Activated naive CD8-positive, alpha-beta T cell treated with anti-CD3 and anti-CD28 coated beads, Interleukin-2, amount 10 ng/mL, durations not matched to agents 7 days and 5 days (primary cell): ENCODE data around the gene CERK. TPM values are rescaled to one million over a fixed set of nuclear protein-coding genes. Genes with fewer than 3 reads are reported as not detected.

Experiments used
- ATAC-seq: fragments of 150-1000 bp; cut with Tn5 transposase; one replicate; pipeline ENCODE4 v1.10.0; 2021; ENCODE audit warnings: low read depth, moderate library complexity
- POLR2A ChIA-PET: fragments of 350-600 bp; sonication (Branson Sonifier 250); formaldehyde crosslinking; loops from one replicate; lab custom pipeline; 2021; ENCODE audit warnings: antibody characterized with exemption; lab: Charles Lee
- DNase-seq: peaks from one replicate; pipeline ENCODE4 v3.0.0; 2021
- H3K27ac Mint-ChIP-seq: one replicate; pipeline ENCODE4 v1.8.0; 2022; ENCODE audit warnings: mild to moderate bottlenecking, mixed read lengths
- H3K27me3 Mint-ChIP-seq: one replicate; pipeline ENCODE4 v1.8.0; 2022; ENCODE audit warnings: mild to moderate bottlenecking, moderate library complexity, mixed read lengths
- H3K36me3 Mint-ChIP-seq: one replicate; pipeline ENCODE4 v1.8.0; 2021; ENCODE audit warnings: mild to moderate bottlenecking, mixed read lengths
- H3K4me1 Mint-ChIP-seq: one replicate; pipeline ENCODE4 v1.8.0; 2021; ENCODE audit warnings: mixed read lengths
- H3K4me3 Mint-ChIP-seq: one replicate; pipeline ENCODE4 v1.8.0; 2022; ENCODE audit warnings: mild to moderate bottlenecking, moderate library complexity, mixed read lengths
- H3K9me3 Mint-ChIP-seq: one replicate; pipeline ENCODE4 v1.8.0; 2021; ENCODE audit warnings: mixed read lengths
- total RNA-seq, 2 experiments: library from RNA; stranded (reverse); gene quantifications; one replicate each; pipeline ENCODE4 v1.2.3, GENCODE V29; 2021

Gene CERK
- total RNA-seq, 2 experiments from 2014 or later = 90.8 to 94.9 TPM

- Mint-ChIP-seq H3K9me3 (no peaks in the 10 kb centered on the region), H3K4me3 (no peak overlapping the region), H3K27me3 (no peaks in the 10 kb centered on the region), H3K27ac (no peak overlapping the region), H3K4me1 (no peaks in the 10 kb centered on the region), H3K36me3 (peaks cover 8% of the 10 kb centered on the region)
- POLR2A ChIA-PET = no interaction called here
- no peak for DNase-seq
- no peak for ATAC-seq
These were observed 43.5 kb downstream of the CERK start for GRCh38 chr22:46694416-46695170.

DNA sequence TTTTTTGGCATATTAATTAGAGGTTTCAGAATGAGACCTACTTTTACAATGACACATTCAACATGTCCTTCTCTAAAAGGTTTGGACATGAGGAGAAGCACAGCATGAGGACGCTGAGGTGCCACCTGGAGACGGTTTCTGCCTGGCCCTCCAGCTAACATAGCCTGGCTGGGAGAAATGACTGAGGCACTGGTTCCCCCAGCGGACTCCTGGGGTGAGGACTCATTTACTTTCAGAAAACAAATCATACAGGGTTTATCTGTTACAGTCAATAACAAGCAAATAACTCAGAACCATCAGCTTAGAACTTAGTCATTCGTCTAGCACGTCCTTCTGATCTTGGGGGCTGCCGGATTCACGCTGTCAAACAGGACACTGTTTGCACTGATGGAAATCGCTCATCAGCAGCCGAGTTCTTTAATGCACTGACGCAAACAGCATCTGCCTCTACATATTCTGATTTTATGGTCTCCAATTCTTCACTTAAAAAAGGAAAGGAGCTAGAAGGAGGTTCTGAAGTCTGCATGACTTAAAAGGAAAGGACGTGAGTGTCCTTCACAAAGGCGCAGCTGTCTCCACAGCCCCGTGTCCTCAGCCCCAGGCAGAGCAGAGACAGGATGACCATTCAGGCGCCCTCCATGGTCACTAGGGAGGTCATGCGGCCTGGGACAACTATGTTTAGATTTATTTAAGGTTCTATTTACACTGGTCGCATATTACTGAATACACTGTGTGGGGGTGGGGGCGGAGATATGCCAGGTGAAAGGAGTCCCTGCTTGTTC lies 44.2 kb downstream of the CERK start:
- Mint-ChIP-seq H3K27me3 (no peaks in the 10 kb centered on the region), H3K36me3 (peaks cover 9% of the 10 kb centered on the region), H3K4me1 (no peaks in the 10 kb centered on the region), H3K9me3 (no peaks in the 10 kb centered on the region), H3K4me3 (no peak overlapping the region), H3K27ac (no peak overlapping the region)
- POLR2A ChIA-PET = no interaction called here
- DNase-seq = no peak
- ATAC-seq = no peak

DNA sequence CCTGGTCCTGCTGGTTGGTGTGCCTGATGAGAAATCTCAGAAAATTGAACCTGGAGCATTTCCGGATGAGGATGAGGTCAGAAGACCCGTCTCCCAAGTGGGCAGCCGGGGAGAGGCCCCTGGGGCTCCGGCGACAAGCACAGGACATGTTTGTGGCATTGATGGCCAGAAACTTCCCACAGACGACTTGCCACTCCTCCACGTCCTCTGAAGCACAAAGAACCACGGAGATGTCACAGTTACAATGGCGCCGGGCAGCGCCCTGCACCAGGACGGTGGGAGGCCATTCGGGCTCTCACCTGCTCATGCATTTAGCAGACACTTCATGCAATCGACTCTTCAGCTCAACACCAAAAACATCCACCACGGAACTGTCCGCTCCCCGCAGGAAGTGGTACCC lies 46.5 kb downstream of the CERK start:
- H3K36me3 Mint-ChIP-seq = peaks cover 9% of the 10 kb centered on the region

DNA sequence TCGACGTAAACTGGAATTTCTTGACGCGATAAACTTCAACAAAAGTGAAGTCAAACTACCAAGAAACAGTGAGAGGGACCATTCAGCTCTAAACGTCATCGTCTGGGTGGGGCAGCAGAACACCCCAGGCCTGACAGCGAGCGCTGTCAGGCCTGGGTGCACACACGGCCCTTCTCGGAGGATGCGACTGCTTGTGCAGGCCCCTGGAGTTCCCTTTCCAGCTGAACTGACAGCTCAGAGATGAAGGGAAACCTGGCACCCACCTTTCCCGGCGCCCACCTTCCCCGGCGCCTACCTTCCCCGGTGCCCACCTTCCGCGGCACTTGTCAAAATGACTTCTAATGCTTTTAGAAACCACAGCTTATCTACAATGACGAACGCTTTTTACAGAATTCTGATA lies 47.9 kb downstream of the CERK start:
- Mint-ChIP-seq H3K27ac (no peak overlapping the region), H3K36me3 (peaks cover 11% of the 10 kb centered on the region), H3K4me3 (no peak overlapping the region), H3K4me1 (peaks cover 9% of the 10 kb centered on the region), H3K27me3 (no peaks in the 10 kb centered on the region), H3K9me3 (no peaks in the 10 kb centered on the region)
- DNase-seq = no peak
- POLR2A ChIA-PET = interaction anchor here (0.6 kb wide), 1 partner anchor 38 kb away, joined by 3 read pairs; no protein-coding TSS in a partner anchor
- no peak for ATAC-seq

More for the DNA sequence above, 46.5 kb downstream of the CERK start:
- no peak overlapping the region for H3K4me3 Mint-ChIP-seq
- H3K27ac Mint-ChIP-seq = no peak overlapping the region
- no peak for DNase-seq
- H3K27me3 Mint-ChIP-seq = no peaks in the 10 kb centered on the region
- no peaks in the 10 kb centered on the region for H3K4me1 Mint-ChIP-seq
- POLR2A ChIA-PET = no interaction called here
- H3K9me3 Mint-ChIP-seq = no peaks in the 10 kb centered on the region
- ATAC-seq = no peak

GRCh38 chr22:46688949-46689348 lies 49.1 kb downstream of the CERK start:
- Mint-ChIP-seq H3K27me3 (no peaks in the 10 kb centered on the region), H3K4me3 (no peak overlapping the region), H3K9me3 (no peaks in the 10 kb centered on the region), H3K27ac (no peak overlapping the region), H3K4me1 (peaks cover 9% of the 10 kb centered on the region), H3K36me3 (peaks cover 9% of the 10 kb centered on the region)
- ATAC-seq = peak; percentile 17
- DNase-seq = no peak
- POLR2A ChIA-PET = no interaction called here

DNA sequence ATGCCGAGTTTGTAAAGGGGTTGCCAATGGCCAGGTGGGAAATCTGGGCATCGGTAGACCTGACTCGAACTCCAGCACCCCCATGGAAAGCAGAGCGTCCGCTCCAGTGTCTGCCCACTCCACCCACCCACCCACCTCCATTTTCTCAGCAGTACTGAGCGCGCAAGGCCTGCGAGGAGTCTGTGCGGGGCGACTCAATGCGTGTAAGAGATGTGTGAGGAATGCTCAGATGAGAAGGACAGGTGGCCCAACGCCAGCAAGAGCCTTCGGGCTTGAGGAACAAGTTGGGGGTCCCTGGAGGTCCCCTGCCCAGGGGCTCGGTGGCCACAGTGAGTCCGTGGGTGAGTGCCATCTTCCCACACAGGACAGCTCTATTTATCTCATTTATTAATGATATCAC lies 50.6 kb downstream of the CERK start:
- H3K4me1 Mint-ChIP-seq = peaks cover 9% of the 10 kb centered on the region
- ATAC-seq = no peak
- no peak overlapping the region for H3K4me3 Mint-ChIP-seq
- no peak overlapping the region for H3K27ac Mint-ChIP-seq
- no peaks in the 10 kb centered on the region for H3K27me3 Mint-ChIP-seq
- DNase-seq = no peak
- POLR2A ChIA-PET = no interaction called here
- H3K9me3 Mint-ChIP-seq = no peaks in the 10 kb centered on the region
- H3K36me3 Mint-ChIP-seq = peaks cover 9% of the 10 kb centered on the region

- no peak overlapping the region for H3K4me3 Mint-ChIP-seq
- peaks cover 9% of the 10 kb centered on the region for H3K4me1 Mint-ChIP-seq
- H3K27me3 Mint-ChIP-seq = no peaks in the 10 kb centered on the region
- H3K9me3 Mint-ChIP-seq = no peaks in the 10 kb centered on the region
- POLR2A ChIA-PET = no interaction called here
- H3K36me3 Mint-ChIP-seq = peaks cover 9% of the 10 kb centered on the region
- no peak overlapping the region for H3K27ac Mint-ChIP-seq
- ATAC-seq = no peak
- DNase-seq = no peak
These were observed 51.0 kb downstream of the CERK start for GRCh38 chr22:46687048-46687444.

DNA sequence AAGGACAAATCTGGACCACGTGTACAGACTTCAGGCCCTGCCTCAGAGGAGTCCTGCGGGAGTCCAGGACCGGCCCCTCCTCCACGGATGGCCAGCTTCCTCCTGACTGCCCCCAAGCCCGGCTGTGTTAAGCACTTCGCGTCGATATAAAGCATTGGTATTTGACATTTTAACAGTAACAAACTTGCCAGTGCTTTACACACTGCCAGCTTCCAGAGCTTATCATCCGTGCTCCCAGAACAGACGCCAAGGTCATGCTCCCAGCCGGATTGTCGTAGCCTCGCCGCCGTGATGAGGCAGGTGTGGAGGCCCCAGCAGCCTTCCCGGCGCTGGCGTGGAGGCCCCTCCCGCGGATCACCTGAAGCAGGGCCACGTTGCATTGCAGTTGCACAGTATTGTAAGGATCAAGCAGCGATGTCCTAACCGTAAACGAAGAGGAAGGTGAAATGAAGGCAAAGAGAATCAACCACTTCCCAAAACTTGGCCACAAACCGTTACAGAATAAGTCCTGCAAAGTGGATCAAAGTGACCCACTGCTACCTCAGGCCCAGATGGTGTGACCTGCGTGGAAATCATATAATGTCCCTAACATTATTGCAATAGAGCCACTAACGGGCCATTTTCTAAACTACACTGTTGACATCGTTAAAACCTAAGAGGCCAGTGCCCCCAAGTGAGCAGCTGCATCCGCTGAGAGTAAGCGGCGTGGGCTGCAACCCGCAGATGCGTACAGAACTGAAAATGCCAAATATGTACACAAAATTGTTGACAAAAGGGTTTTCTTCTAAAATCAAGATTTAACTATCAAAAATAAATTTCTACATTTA lies 51.6 kb downstream of the CERK start:
- Mint-ChIP-seq H3K4me1 (peaks cover 9% of the 10 kb centered on the region), H3K4me3 (no peak overlapping the region), H3K9me3 (no peaks in the 10 kb centered on the region), H3K36me3 (peaks cover 8% of the 10 kb centered on the region), H3K27ac (peak overlapping the region; percentile 45), H3K27me3 (no peaks in the 10 kb centered on the region)
- POLR2A ChIA-PET = no interaction called here
- no peak for DNase-seq
- ATAC-seq = no peak

- Mint-ChIP-seq H3K27me3 (no peaks in the 10 kb centered on the region), H3K36me3 (peaks cover 7% of the 10 kb centered on the region), H3K9me3 (no peaks in the 10 kb centered on the region), H3K4me1 (peaks cover 9% of the 10 kb centered on the region), H3K27ac (no peak overlapping the region), H3K4me3 (no peak overlapping the region)
- no peak for ATAC-seq
- POLR2A ChIA-PET = no interaction called here
- DNase-seq = no peak
These were observed 53.3 kb downstream of the CERK start for GRCh38 chr22:46684706-46685105.

GRCh38 chr22:46682011-46682731 lies 55.9 kb downstream of the CERK start:
- peaks cover 9% of the 10 kb centered on the region for H3K4me1 Mint-ChIP-seq
- H3K27me3 Mint-ChIP-seq = no peaks in the 10 kb centered on the region
- ATAC-seq = no peak
- H3K27ac Mint-ChIP-seq = no peak overlapping the region
- DNase-seq = no peak
- no peaks in the 10 kb centered on the region for H3K9me3 Mint-ChIP-seq
- no peak overlapping the region for H3K4me3 Mint-ChIP-seq
- peaks cover 7% of the 10 kb centered on the region for H3K36me3 Mint-ChIP-seq
- POLR2A ChIA-PET = no interaction called here

DNA sequence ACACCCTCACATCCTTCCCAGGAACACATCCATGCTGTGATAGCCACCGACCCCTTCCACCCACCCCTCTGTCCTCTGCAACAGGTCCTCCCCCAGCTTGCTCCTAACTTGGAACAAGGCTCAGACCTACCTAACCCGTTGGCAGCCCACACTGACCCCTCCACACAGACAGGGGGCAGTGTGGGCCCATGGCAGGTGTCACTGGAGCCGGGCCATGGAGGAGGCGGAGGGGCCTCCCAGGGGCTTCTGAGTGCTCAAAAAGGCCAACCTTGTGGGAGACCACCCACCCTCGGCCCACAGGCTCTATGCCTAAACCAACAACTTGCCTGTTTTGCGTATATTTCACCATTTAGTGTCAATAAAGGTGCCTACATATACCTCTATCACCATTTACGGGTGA lies 57.0 kb downstream of the CERK start:
- no peaks in the 10 kb centered on the region for H3K9me3 Mint-ChIP-seq
- ATAC-seq (peak; percentile 46), DNase-seq (peak; percentile 49)
- peaks cover 7% of the 10 kb centered on the region for H3K36me3 Mint-ChIP-seq
- H3K4me3 Mint-ChIP-seq = no peak overlapping the region
- POLR2A ChIA-PET = no interaction called here
- peaks cover 6% of the 10 kb centered on the region for H3K4me1 Mint-ChIP-seq
- H3K27me3 Mint-ChIP-seq = no peaks in the 10 kb centered on the region
- no peak overlapping the region for H3K27ac Mint-ChIP-seq

DNA sequence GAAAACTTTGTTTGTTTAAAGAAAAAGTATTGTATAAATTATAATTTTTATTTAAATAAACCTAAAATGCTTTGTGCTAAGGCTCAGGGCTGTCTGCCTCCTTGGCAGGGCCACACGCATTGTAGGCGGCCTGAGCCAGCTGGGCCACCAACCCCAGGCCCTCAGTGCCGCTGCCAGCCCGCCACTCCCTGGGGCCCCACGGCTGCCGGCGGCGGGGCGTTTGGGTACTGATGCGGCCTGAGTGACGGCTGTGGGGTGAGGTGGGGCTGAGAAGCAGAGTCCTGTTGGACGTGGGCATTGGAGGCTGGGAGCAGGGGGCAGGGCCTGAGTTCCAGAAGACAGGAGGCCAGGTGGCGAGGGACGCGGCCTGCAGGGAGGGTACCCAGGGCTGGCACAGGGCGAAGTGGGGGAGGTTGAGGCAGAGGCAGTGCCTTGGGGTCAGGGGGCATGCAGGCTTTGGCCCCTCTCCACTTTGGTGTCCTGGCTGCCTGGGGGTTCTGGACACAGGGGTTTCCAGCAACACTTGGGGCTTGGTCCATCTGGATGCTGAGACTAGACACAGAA lies 58.3 kb downstream of the CERK start:
- Mint-ChIP-seq H3K4me1 (peaks cover 3% of the 10 kb centered on the region), H3K4me3 (no peak overlapping the region), H3K9me3 (no peaks in the 10 kb centered on the region), H3K36me3 (peaks cover 3% of the 10 kb centered on the region), H3K27me3 (no peaks in the 10 kb centered on the region), H3K27ac (no peak overlapping the region)
- POLR2A ChIA-PET = no interaction called here
- no peak for DNase-seq
- ATAC-seq = no peak
